Neural cell (in vitro differentiated cells): ENCODE data around the gene RAB11FIP3. TPM values are rescaled to one million over a fixed set of nuclear protein-coding genes. Genes with fewer than 3 reads are reported as not detected.

ENCODE experiments used
- H2AFZ ChIP-seq: fragments of 200-600, 300-800 bp; sonication (generic), shearing (Covaris generic); 2 replicates; pipeline ENCODE4 v1.6.0; 2014; ENCODE audit warnings: low read depth, mild to moderate bottlenecking, antibody characterized with exemption, low read length, moderate library complexity
- H3F3A ChIP-seq: fragments of 200-600 bp; shearing (Covaris generic); 2 replicates; pipeline ENCODE4 v1.6.1; 2016; ENCODE audit warnings: mild to moderate bottlenecking, moderate library complexity, mixed read lengths, antibody characterized with exemption, low read length; ENCODE audit not compliant: insufficient read depth, poor library complexity, severe bottlenecking
- H3K27ac ChIP-seq: fragments of 200-600, 300-800 bp; sonication (generic), shearing (Covaris generic); 2 replicates; pipeline ENCODE4 v1.5.1; 2014; ENCODE audit warnings: mild to moderate bottlenecking, low read length, moderate library complexity
- H3K27me3 ChIP-seq: fragments of 300-800, 200-600 bp; sonication (generic), shearing (Covaris generic); 2 replicates; pipeline ENCODE4 v1.6.0; 2014; ENCODE audit warnings: mild to moderate bottlenecking, low read depth, low read length, moderate library complexity; ENCODE audit not compliant: insufficient read depth
- H3K36me3 ChIP-seq: fragments of 300-800, 200-600 bp; sonication (generic), shearing (Covaris generic); 2 replicates; pipeline ENCODE4 v1.5.1; 2014; ENCODE audit warnings: mild to moderate bottlenecking, antibody characterized with exemption, low read length, moderate library complexity; ENCODE audit not compliant: insufficient read depth
- H3K4me2 ChIP-seq: fragments of 300-800, 200-600 bp; sonication (generic), shearing (Covaris generic); 2 replicates; pipeline ENCODE4 v1.6.0; 2014; ENCODE audit warnings: mild to moderate bottlenecking, low read length
- H3K4me3 ChIP-seq: fragments of 300-800, 200-600 bp; sonication (generic), shearing (Covaris generic); 2 replicates; pipeline ENCODE4 v1.5.1; 2014; ENCODE audit warnings: mild to moderate bottlenecking, low read length, moderate library complexity
- H3K79me2 ChIP-seq: fragments of 200-600 bp; shearing (Covaris generic); replicated peaks from 2 replicates; pipeline ENCODE4 v1.6.0; 2014; ENCODE audit warnings: mild to moderate bottlenecking, low read length, moderate library complexity; ENCODE audit not compliant: insufficient read depth
- H3K9ac ChIP-seq: fragments of 300-800, 200-600 bp; sonication (generic), shearing (Covaris generic); 2 replicates; pipeline ENCODE4 v1.6.1; 2016; ENCODE audit warnings: mild to moderate bottlenecking, low read length, mixed read lengths
- H3K9me2 ChIP-seq: fragments of 200-600 bp; shearing (Covaris generic); 2 replicates; pipeline ENCODE4 v1.6.1; 2016; ENCODE audit warnings: mild to moderate bottlenecking, low read length, mixed read lengths; ENCODE audit not compliant: insufficient read depth
- H3K9me3 ChIP-seq: fragments of 200-600, 300-800 bp; sonication (generic), shearing (Covaris generic); 2 replicates; pipeline ENCODE4 v1.6.1; 2016; ENCODE audit warnings: mild to moderate bottlenecking, mixed run types, low read length, moderate library complexity, mixed read lengths
- H4K20me1 ChIP-seq: fragments of 200-600 bp; shearing (Covaris generic); 2 replicates; pipeline ENCODE4 v1.6.1; 2016; ENCODE audit warnings: mild to moderate bottlenecking, mixed run types; ENCODE audit not compliant: insufficient read depth
- CTCF ChIP-seq: fragments of 450-650 bp; IDR thresholded peaks from 2 replicates; pipeline ENCODE4 v1.5.1; 2014; ENCODE audit warnings: antibody characterized with exemption, mild to moderate bottlenecking, moderate library complexity; ENCODE audit not compliant: poor library complexity, severe bottlenecking
- EP300 ChIP-seq: fragments of 450-650 bp; conservative IDR thresholded peaks from 2 replicates; pipeline ENCODE4 v1.6.1; 2014; ENCODE audit warnings: antibody characterized with exemption, mild to moderate bottlenecking, moderate library complexity; ENCODE audit not compliant: poor library complexity, severe bottlenecking
- EZH2 ChIP-seq: fragments of 200-600, 300-800 bp; shearing (Covaris generic), sonication (generic); IDR thresholded peaks from 2 replicates; pipeline ENCODE4 v1.6.1; 2014; ENCODE audit warnings: antibody characterized with exemption, low read length, borderline replicate concordance, mild to moderate bottlenecking; ENCODE audit not compliant: insufficient read depth, poor library complexity, severe bottlenecking
- MXI1 ChIP-seq: fragments of 450-650 bp; conservative IDR thresholded peaks from 2 replicates; pipeline ENCODE4 v1.6.1; 2014; ENCODE audit warnings: antibody characterized with exemption, mild to moderate bottlenecking; ENCODE audit not compliant: poor library complexity, severe bottlenecking
- POLR2AphosphoS5 ChIP-seq: IDR thresholded peaks from 2 replicates; pipeline ENCODE4 v1.6.1; 2012
- RAD21 ChIP-seq: fragments of 450-650 bp; conservative IDR thresholded peaks from 2 replicates; pipeline ENCODE4 v1.6.1; 2014; ENCODE audit warnings: antibody characterized with exemption, mild to moderate bottlenecking, moderate library complexity
- REST ChIP-seq: IDR thresholded peaks from 2 replicates; pipeline ENCODE4 v1.6.1; 2012; ENCODE audit warnings: borderline replicate concordance
- SMC3 ChIP-seq: fragments of 450-650 bp; conservative IDR thresholded peaks from 2 replicates; pipeline ENCODE4 v1.6.1; 2014; ENCODE audit warnings: antibody characterized with exemption, mild to moderate bottlenecking, moderate library complexity; ENCODE audit not compliant: poor library complexity
- TAF1 ChIP-seq: IDR thresholded peaks from 2 replicates; pipeline ENCODE4 v1.6.1; 2012; ENCODE audit warnings: low read depth
- polyA plus RNA-seq: library from polyadenylated mRNA; depleted of rRNA; stranded (reverse); fragments of >200 nt; gene quantifications from 2 replicates; pipeline ENCODE4 v1.2.3, GENCODE V29; 2014

RAB11FIP3 gene
- polyA plus RNA-seq, 1 donor from 2014 or later: 55.0 TPM

- Histone ChIP-seq H3K79me2 (peaks cover 16% of the 10 kb centered on the region), H3K27ac (no peak overlapping the region), H2AFZ (no peak overlapping the region), H3K27me3 (no peaks in the 10 kb centered on the region), H3K9me2 (no peaks in the 10 kb centered on the region), H4K20me1 (no peaks in the 10 kb centered on the region), H3K9ac (no peak overlapping the region), H3F3A (no peaks in the 10 kb centered on the region), H3K9me3 (no peaks in the 10 kb centered on the region), H3K4me2 (no peak overlapping the region), H3K4me3 (no peak overlapping the region), H3K36me3 (no peaks in the 10 kb centered on the region)
- no peak for TF ChIP-seq RAD21
- no peak for TF ChIP-seq REST
- TF ChIP-seq EZH2: no peak
- no peak for TF ChIP-seq TAF1
- no peak for TF ChIP-seq MXI1
- TF ChIP-seq POLR2AphosphoS5: no peak
- no peak for TF ChIP-seq EP300
- TF ChIP-seq SMC3: no peak
- no peak for TF ChIP-seq CTCF
These were observed 104.8 kb downstream of the RAB11FIP3 start for GRCh38 chr16:530111-530817.

- no peaks in the 10 kb centered on the region for H3K36me3 ChIP-seq
- no peak overlapping the region for H3K4me2 ChIP-seq
- H3K9me3 ChIP-seq: no peaks in the 10 kb centered on the region
- no peaks in the 10 kb centered on the region for H3F3A ChIP-seq
- H2AFZ ChIP-seq: no peak overlapping the region
- no peaks in the 10 kb centered on the region for H4K20me1 ChIP-seq
- H3K27me3 ChIP-seq: no peaks in the 10 kb centered on the region
- no peaks in the 10 kb centered on the region for H3K9me2 ChIP-seq
- H3K79me2 ChIP-seq: peaks cover 16% of the 10 kb centered on the region
- no peak overlapping the region for H3K9ac ChIP-seq
- H3K4me3 ChIP-seq: no peak overlapping the region
- no peak for TF ChIP-seq RAD21
- no peak for TF ChIP-seq MXI1
- H3K27ac ChIP-seq: no peak overlapping the region
These were observed 106.2 kb downstream of the RAB11FIP3 start for GRCh38 chr16:531494-532125.
